Mesenchymal stem cell (in vitro differentiated cells and primary cell): Measurements from ENCODE around the gene FOXC1.

Source experiments
- DNase-seq: peaks from one replicate; pipeline ENCODE4 v3.0.0-alpha.2; 2013
- H2AFZ ChIP-seq: one replicate; pipeline ENCODE4 v1.6.1; 2013; ENCODE audit warnings: low read depth, mild to moderate bottlenecking, control low read depth, inconsistent platforms, low read length, moderate library complexity
- H2AK5ac ChIP-seq: 2 replicates; pipeline ENCODE4 v1.6.1; 2013; ENCODE audit warnings: low read length, moderate library complexity, mild to moderate bottlenecking, inconsistent platforms; ENCODE audit not compliant: severe bottlenecking
- H2BK120ac ChIP-seq: one replicate; pipeline ENCODE4 v1.6.1; 2013; ENCODE audit warnings: low read depth, mild to moderate bottlenecking, inconsistent platforms, low read length, moderate library complexity
- H2BK12ac ChIP-seq, 2 experiments: one replicate each; pipeline ENCODE4 v1.6.1; 2013; ENCODE audit warnings: inconsistent platforms in 2 of 2, low read length in 2 of 2, mild to moderate bottlenecking in 2 of 2, moderate library complexity in 2 of 2, control low read depth in 1 of 2
- H2BK15ac ChIP-seq: one replicate; pipeline ENCODE4 v1.6.1; 2013; ENCODE audit warnings: mild to moderate bottlenecking, low read depth, inconsistent platforms; ENCODE audit not compliant: poor library complexity, severe bottlenecking
- H2BK5ac ChIP-seq: 2 replicates; pipeline ENCODE4 v1.6.1; 2013; ENCODE audit warnings: low read depth, mild to moderate bottlenecking, low read length, control low read depth, inconsistent platforms; ENCODE audit not compliant: poor library complexity, severe bottlenecking
- H3K14ac ChIP-seq, 2 experiments: one replicate each; pipeline ENCODE4 v1.6.1; 2013; ENCODE audit warnings: inconsistent platforms in 2 of 2, low read length in 2 of 2, control low read depth in 1 of 2, mild to moderate bottlenecking in 1 of 2, moderate library complexity in 1 of 2
- H3K18ac ChIP-seq, 2 experiments: one replicate each; pipeline ENCODE4 v1.6.1; 2013; ENCODE audit warnings: inconsistent platforms in 2 of 2, low read length in 2 of 2, control low read depth in 1 of 2, low read depth in 1 of 2, mild to moderate bottlenecking in 1 of 2
- H3K23ac ChIP-seq, 2 experiments: one replicate each; pipeline ENCODE4 v1.6.1; 2013; ENCODE audit warnings: inconsistent platforms in 2 of 2, low read length in 2 of 2, mild to moderate bottlenecking in 2 of 2, moderate library complexity in 2 of 2, control low read depth in 1 of 2
- H3K27ac ChIP-seq: 2 replicates; pipeline ENCODE4 v1.5.1; 2013; ENCODE audit warnings: mild to moderate bottlenecking, moderate library complexity, low read length, control low read depth, inconsistent platforms; ENCODE audit not compliant: poor library complexity, severe bottlenecking
- H3K27me3 ChIP-seq, 2 experiments: 2 replicates each; pipeline versions ENCODE4 v1.6.1 to v1.7.0; 2013; ENCODE audit warnings: low read length in 2 of 2, mild to moderate bottlenecking in 2 of 2, moderate library complexity in 2 of 2, control low read depth in 1 of 2, inconsistent platforms in 1 of 2; ENCODE audit not compliant: control insufficient read depth in 1 of 2, insufficient read depth in 1 of 2
- H3K36me3 ChIP-seq, 2 experiments: 2 replicates each; pipeline versions ENCODE4 v1.6.1 to v1.7.0; 2013; ENCODE audit warnings: low read length in 2 of 2, control low read depth in 1 of 2, inconsistent platforms in 1 of 2, low read depth in 1 of 2, mild to moderate bottlenecking in 1 of 2; ENCODE audit not compliant: insufficient read depth in 2 of 2, control insufficient read depth in 1 of 2
- H3K4ac ChIP-seq, 2 experiments: one replicate each; pipeline ENCODE4 v1.6.1; 2013; ENCODE audit warnings: inconsistent platforms in 2 of 2, low read length in 2 of 2, mild to moderate bottlenecking in 2 of 2, moderate library complexity in 2 of 2, control low read depth in 1 of 2, low read depth in 1 of 2
- H3K4me1 ChIP-seq: 2 replicates; pipeline ENCODE4 v1.6.1; 2013; ENCODE audit warnings: low read depth, low read length, control low read depth; ENCODE audit not compliant: control insufficient read depth, insufficient read depth
- H3K4me2 ChIP-seq: 2 replicates; pipeline ENCODE4 v1.6.1; 2013; ENCODE audit warnings: low read length, mild to moderate bottlenecking, inconsistent platforms; ENCODE audit not compliant: poor library complexity, severe bottlenecking
- H3K4me3 ChIP-seq, 2 experiments: 2 replicates each; pipeline versions ENCODE4 v1.5.1 to v1.7.0; 2013; ENCODE audit warnings: low read length in 2 of 2, mild to moderate bottlenecking in 2 of 2, control low read depth in 1 of 2, low read depth in 1 of 2; ENCODE audit not compliant: insufficient read depth in 1 of 2
- H3K79me1 ChIP-seq: replicated peaks from 2 replicates; pipeline ENCODE4 v1.6.1; 2013; ENCODE audit warnings: mild to moderate bottlenecking, control low read depth, low read length, inconsistent platforms; ENCODE audit not compliant: poor library complexity, severe bottlenecking
- H3K9ac ChIP-seq: 2 replicates; pipeline ENCODE4 v1.7.0; 2013; ENCODE audit warnings: mild to moderate bottlenecking, low read length, moderate library complexity
- H3K9me3 ChIP-seq: 2 replicates; pipeline ENCODE4 v1.7.0; 2013; ENCODE audit warnings: mild to moderate bottlenecking, low read length; ENCODE audit not compliant: control insufficient read depth
- H4K8ac ChIP-seq: one replicate; pipeline ENCODE4 v1.6.1; 2013; ENCODE audit warnings: inconsistent platforms, mild to moderate bottlenecking, low read length, moderate library complexity
- H4K91ac ChIP-seq: one replicate; pipeline ENCODE4 v1.6.1; 2013; ENCODE audit warnings: mild to moderate bottlenecking, low read length, inconsistent platforms
- WGBS: methylation state at CpG from one replicate; pipeline ENCODE4 v1.1.7; 2013; ENCODE audit warnings: mixed read lengths; 5-methylcytosine and 5-hydroxymethylcytosine counted together

Gene FOXC1

GRCh38 chr6:1657116-1657770 is 47.5 kb downstream of the FOXC1 start:
- H3K4ac ChIP-seq = no peak overlapping the region
- H3K23ac ChIP-seq = no peak overlapping the region
- no peaks in the 10 kb centered on the region for H3K27me3 ChIP-seq
- H3K9me3 ChIP-seq = no peaks in the 10 kb centered on the region
- H3K9ac ChIP-seq = no peak overlapping the region
- no peak overlapping the region for H2AK5ac ChIP-seq
- H3K14ac ChIP-seq = no peak overlapping the region
- no peak for DNase-seq
- H2BK120ac ChIP-seq = no peak overlapping the region
- H2BK12ac ChIP-seq = no peak overlapping the region
- no peaks in the 10 kb centered on the region for H3K79me1 ChIP-seq
- H2BK5ac ChIP-seq = no peak overlapping the region
- 47% methylated on average over 13 of the region's 13 CpGs for WGBS
- H3K4me3 ChIP-seq = no peak overlapping the region
- no peak overlapping the region for H2BK15ac ChIP-seq
- no peak overlapping the region for H2AFZ ChIP-seq
- H3K27ac ChIP-seq = no peak overlapping the region
- no peak overlapping the region for H4K8ac ChIP-seq
- H4K91ac ChIP-seq = no peak overlapping the region
- no peak overlapping the region for H3K4me2 ChIP-seq
- H3K18ac ChIP-seq = no peak overlapping the region
- H3K36me3 ChIP-seq = peaks cover 0 to 4% of the 10 kb centered on the region in 2 experiments
- peaks cover 8% of the 10 kb centered on the region for H3K4me1 ChIP-seq

DNA sequence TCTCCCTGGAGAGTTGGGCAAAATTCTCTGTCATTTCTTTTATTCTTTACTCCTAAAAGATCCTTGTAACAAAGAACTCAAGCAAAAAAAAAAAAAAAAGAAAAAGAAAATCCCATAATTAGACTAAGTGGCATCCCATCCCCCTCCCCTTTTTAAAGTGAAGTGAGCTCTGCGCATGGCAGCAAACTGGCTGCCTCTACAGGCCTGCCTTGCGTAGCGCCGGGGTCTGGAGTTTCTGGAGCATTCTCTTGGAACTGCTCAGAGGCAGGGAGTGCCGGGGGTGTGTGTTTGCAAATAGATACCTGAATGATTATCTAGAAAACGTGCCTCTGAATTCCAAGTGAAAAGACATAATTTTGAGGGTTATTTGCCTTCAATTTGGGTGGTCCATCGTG is 48.1 kb downstream of the FOXC1 start:
- Histone ChIP-seq H3K4me1 (peaks cover 8% of the 10 kb centered on the region), H4K91ac (no peak overlapping the region), H3K4me3 (no peak overlapping the region), H3K9me3 (no peaks in the 10 kb centered on the region), H3K36me3 (peaks cover 0 to 6% of the 10 kb centered on the region in 2 experiments), H2BK12ac (no peak overlapping the region), H3K4me2 (no peak overlapping the region), H3K14ac (no peak overlapping the region), H3K79me1 (no peaks in the 10 kb centered on the region), H2BK15ac (no peak overlapping the region), H3K18ac (no peak overlapping the region), H3K9ac (no peak overlapping the region), H3K27me3 (no peaks in the 10 kb centered on the region), H2BK5ac (no peak overlapping the region), H4K8ac (no peak overlapping the region), H3K4ac (no peak overlapping the region), H3K27ac (no peak overlapping the region), H2BK120ac (no peak overlapping the region), H3K23ac (no peak overlapping the region), H2AK5ac (no peak overlapping the region), H2AFZ (no peak overlapping the region)
- DNase-seq = no peak
- WGBS = 78% methylated on average over 7 of the region's 7 CpGs

DNA sequence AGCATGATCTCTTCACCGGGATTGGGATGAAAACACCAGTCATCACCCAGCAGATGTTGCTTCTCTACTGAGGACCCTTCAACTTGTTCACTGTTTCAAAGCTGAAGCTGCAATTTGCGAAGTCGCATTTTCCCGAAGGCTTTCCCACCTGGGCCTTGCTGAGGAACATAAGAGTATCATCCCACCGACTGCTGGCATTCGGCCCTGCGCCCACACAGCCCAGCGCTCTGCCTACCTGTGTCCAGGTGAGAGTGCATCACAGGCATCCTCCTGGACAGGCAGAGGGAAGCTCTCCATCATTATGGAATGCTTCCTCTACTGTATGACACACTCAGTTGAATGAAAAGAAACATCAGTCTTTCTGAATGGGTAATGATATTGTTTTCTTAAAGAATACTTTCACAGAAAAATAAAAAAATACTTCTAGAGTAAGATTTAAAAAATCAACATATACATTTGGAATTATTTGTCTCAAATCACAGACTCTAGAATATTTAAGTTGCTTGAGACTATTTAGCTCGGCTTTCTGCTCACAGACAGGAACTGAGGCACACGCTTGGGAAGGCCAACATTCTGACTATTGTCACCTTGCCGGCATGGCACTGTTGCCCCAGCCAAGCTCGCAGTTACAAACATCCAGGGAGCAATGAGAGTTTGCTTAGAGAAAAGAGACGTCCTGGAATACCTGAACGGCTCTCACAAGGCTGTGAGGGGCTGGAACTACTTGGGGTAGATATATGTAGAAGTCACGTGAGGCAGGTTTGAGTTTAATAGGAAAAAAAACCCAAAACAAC is 48.7 kb downstream of the FOXC1 start:
- no peak overlapping the region for H2BK12ac ChIP-seq
- no peak overlapping the region for H4K91ac ChIP-seq
- no peaks in the 10 kb centered on the region for H3K27me3 ChIP-seq
- no peak overlapping the region for H2AFZ ChIP-seq
- H2BK120ac ChIP-seq = no peak overlapping the region
- 93% methylated on average over 15 of the region's 15 CpGs for WGBS
- H4K8ac ChIP-seq = no peak overlapping the region
- no peaks in the 10 kb centered on the region for H3K79me1 ChIP-seq
- H3K27ac ChIP-seq = no peak overlapping the region
- no peak overlapping the region for H3K9ac ChIP-seq
- no peak overlapping the region for H3K4ac ChIP-seq
- H2BK15ac ChIP-seq = no peak overlapping the region
- H3K4me1 ChIP-seq = peaks cover 8% of the 10 kb centered on the region
- no peak for DNase-seq
- H3K18ac ChIP-seq = no peak overlapping the region
- peaks cover 0 to 6% of the 10 kb centered on the region in 2 experiments for H3K36me3 ChIP-seq
- no peak overlapping the region for H3K4me2 ChIP-seq
- H2AK5ac ChIP-seq = no peak overlapping the region
- H3K4me3 ChIP-seq = no peak overlapping the region
- no peak overlapping the region for H3K14ac ChIP-seq
- H2BK5ac ChIP-seq = no peak overlapping the region
- H3K9me3 ChIP-seq = no peaks in the 10 kb centered on the region
- no peak overlapping the region for H3K23ac ChIP-seq

- H2BK5ac ChIP-seq = no peak overlapping the region
- H4K91ac ChIP-seq = no peak overlapping the region
- no peak overlapping the region for H2AFZ ChIP-seq
- peaks cover 8% of the 10 kb centered on the region for H3K4me1 ChIP-seq
- H3K14ac ChIP-seq = no peak overlapping the region
- H3K27ac ChIP-seq = no peak overlapping the region
- H2AK5ac ChIP-seq = no peak overlapping the region
- no peaks in the 10 kb centered on the region for H3K79me1 ChIP-seq
- no peaks in the 10 kb centered on the region for H3K9me3 ChIP-seq
- H3K4ac ChIP-seq = no peak overlapping the region
- no peak overlapping the region for H2BK120ac ChIP-seq
- DNase-seq = no peak
- WGBS = 82% methylated on average over 7 of the region's 7 CpGs
- no peak overlapping the region for H2BK15ac ChIP-seq
- no peak overlapping the region for H3K23ac ChIP-seq
- H3K9ac ChIP-seq = no peak overlapping the region
- H3K18ac ChIP-seq = no peak overlapping the region
- H3K4me3 ChIP-seq = no peak overlapping the region
- H4K8ac ChIP-seq = no peak overlapping the region
- no peaks in the 10 kb centered on the region for H3K27me3 ChIP-seq
- H3K36me3 ChIP-seq = peaks cover 0 to 6% of the 10 kb centered on the region in 2 experiments
- no peak overlapping the region for H2BK12ac ChIP-seq
- H3K4me2 ChIP-seq = no peak overlapping the region
Measured at GRCh38 chr6:1659816-1660215, 50.1 kb downstream of the FOXC1 start.
